Gastroesophageal sphincter (tissue), 3 donors: ENCODE results near the gene SF3B2.

Experiments used
- CTCF ChIP-seq, 4 experiments: fragments of 200-600 bp in 2 of 4; fragments of 450-650 bp in 2 of 4; sonication (generic) in 1 of 4; IDR thresholded peaks; one replicate each; pipeline ENCODE4 v1.5.1; 2017 to 2019; ENCODE audit warnings: antibody characterized with exemption in 4 of 4, mild to moderate bottlenecking in 2 of 4, moderate library complexity in 2 of 4
- EP300 ChIP-seq: sonication (generic); formaldehyde crosslinking; IDR thresholded peaks from one replicate; pipeline ENCODE4 v1.6.1; 2017; ENCODE audit warnings: antibody characterized with exemption, mild to moderate bottlenecking
- POLR2A ChIP-seq, 2 donors: fragments of 450-650 bp; IDR thresholded peaks; one replicate each; pipeline ENCODE4 v1.6.1; 2017; ENCODE audit warnings: antibody characterized with exemption in 2 of 2, mild to moderate bottlenecking in 2 of 2, moderate library complexity in 1 of 2

- TF ChIP-seq CTCF (IDR thresholded peaks at IDR 0.05) = no peak
- TF ChIP-seq POLR2A (IDR thresholded peaks at IDR 0.05) = no peak
- TF ChIP-seq EP300 = no peak
Observed at GRCh38 chr11:66070604-66071380, 18.6 kb downstream of the SF3B2 start.
